KMS-11 (cell line): ENCODE measurements around the gene TMED7.
"Not testable (repeated sequence)": the region's sequence is repeated elsewhere in the genome, so short reads cannot be mapped to it uniquely, and the experiment has no call there.

Source experiments
- H2AFZ ChIP-seq: fragments of 200-600 bp; sonication (generic); 2 replicates; pipeline ENCODE4 v1.6.1; 2016; ENCODE audit warnings: antibody characterized with exemption, mixed run types, low read depth
- H3K27ac ChIP-seq: fragments of 200-600 bp; sonication (generic); 2 replicates; pipeline ENCODE4 v1.6.1; 2016; ENCODE audit warnings: mild to moderate bottlenecking, mixed run types
- H3K27me3 ChIP-seq: fragments of 200-600 bp; sonication (generic); 2 replicates; pipeline ENCODE4 v1.6.1; 2017; ENCODE audit warnings: mild to moderate bottlenecking, low read depth, mixed run types, moderate library complexity; ENCODE audit not compliant: insufficient read depth
- H3K36me3 ChIP-seq: fragments of 200-600 bp; sonication (generic); 2 replicates; pipeline ENCODE4 v1.6.1; 2017; ENCODE audit warnings: mild to moderate bottlenecking, mixed run types; ENCODE audit not compliant: insufficient read depth
- H3K4me1 ChIP-seq: fragments of 200-600 bp; sonication (generic); 2 replicates; pipeline ENCODE4 v1.6.1; 2016; ENCODE audit warnings: mild to moderate bottlenecking, low read depth, mixed run types; ENCODE audit not compliant: poor library complexity, severe bottlenecking
- H3K4me2 ChIP-seq: fragments of 200-600 bp; sonication (generic); 2 replicates; pipeline ENCODE4 v1.7.0; 2016; ENCODE audit warnings: mild to moderate bottlenecking, mixed run types
- H3K4me3 ChIP-seq: fragments of 200-600 bp; sonication (generic); IDR thresholded peaks from 2 replicates; pipeline ENCODE4 v1.6.1; 2017; ENCODE audit warnings: low read depth, low read length, mixed read lengths; ENCODE audit not compliant: insufficient read depth
- H3K79me2 ChIP-seq: fragments of 200-600 bp; sonication (generic); 2 replicates; pipeline ENCODE4 v1.6.1; 2016; ENCODE audit warnings: low read depth, mixed run types; ENCODE audit not compliant: insufficient read depth
- H3K9ac ChIP-seq: fragments of 200-600 bp; sonication (generic); 2 replicates; pipeline ENCODE4 v1.6.1; 2016; ENCODE audit warnings: mild to moderate bottlenecking, mixed run types
- H4K20me1 ChIP-seq: fragments of 200-600 bp; sonication (generic); 2 replicates; pipeline ENCODE4 v1.6.1; 2016; ENCODE audit warnings: mild to moderate bottlenecking, mixed run types; ENCODE audit not compliant: insufficient read depth
- CTCF ChIP-seq: fragments of 200-600 bp; sonication (generic); conservative IDR thresholded peaks from 2 replicates; pipeline ENCODE4 v1.6.1; 2017; ENCODE audit warnings: low read depth, mild to moderate bottlenecking, antibody characterized with exemption, low read length, moderate library complexity, mixed read lengths

The TMED7 gene

GRCh38 chr5:115656404-115656803 lies 30.6 kb upstream of the TMED7 start:
- H2AFZ ChIP-seq: no peak overlapping the region
- no peak overlapping the region for H3K4me2 ChIP-seq
- H3K36me3 ChIP-seq: no peaks in the 10 kb centered on the region
- H3K27ac ChIP-seq: no peak overlapping the region
- no peak overlapping the region for H3K4me3 ChIP-seq
- TF ChIP-seq CTCF: no peak
- no peaks in the 10 kb centered on the region for H3K4me1 ChIP-seq
- H3K27me3 ChIP-seq: no peaks in the 10 kb centered on the region
- no peak overlapping the region for H3K9ac ChIP-seq
- no peaks in the 10 kb centered on the region for H3K79me2 ChIP-seq
- no peaks in the 10 kb centered on the region for H4K20me1 ChIP-seq

- Histone ChIP-seq H3K79me2 (no peaks in the 10 kb centered on the region), H2AFZ (no peak overlapping the region), H3K9ac (no peak overlapping the region), H3K4me3 (no peak overlapping the region), H3K4me2 (no peak overlapping the region), H3K27ac (no peak overlapping the region), H3K27me3 (no peaks in the 10 kb centered on the region), H3K36me3 (no peaks in the 10 kb centered on the region), H4K20me1 (no peaks in the 10 kb centered on the region), H3K4me1 (no peaks in the 10 kb centered on the region)
- TF ChIP-seq CTCF: no peak
Measured at GRCh38 chr5:115655994-115656393, 30.2 kb upstream of the TMED7 start.

GRCh38 chr5:115649541-115649940 lies 23.7 kb upstream of the TMED7 start:
- Histone ChIP-seq H3K4me3 (no peak overlapping the region), H3K4me1 (no peaks in the 10 kb centered on the region), H3K4me2 (no peak overlapping the region), H2AFZ (no peak overlapping the region), H3K27ac (no peak overlapping the region), H3K36me3 (no peaks in the 10 kb centered on the region), H3K9ac (no peak overlapping the region), H3K79me2 (no peaks in the 10 kb centered on the region), H3K27me3 (no peaks in the 10 kb centered on the region), H4K20me1 (no peaks in the 10 kb centered on the region)
- TF ChIP-seq CTCF: no peak

- no peak overlapping the region for H3K27ac ChIP-seq
- H3K4me1 ChIP-seq: no peaks in the 10 kb centered on the region
- H3K27me3 ChIP-seq: no peaks in the 10 kb centered on the region
- no peak overlapping the region for H3K9ac ChIP-seq
- no peaks in the 10 kb centered on the region for H4K20me1 ChIP-seq
- H3K4me2 ChIP-seq: no peak overlapping the region
- H3K36me3 ChIP-seq: no peaks in the 10 kb centered on the region
- no peak for TF ChIP-seq CTCF
- H3K4me3 ChIP-seq: no peak overlapping the region
- no peak overlapping the region for H2AFZ ChIP-seq
- H3K79me2 ChIP-seq: no peaks in the 10 kb centered on the region
Measured at GRCh38 chr5:115648056-115648455, 22.2 kb upstream of the TMED7 start.

GRCh38 chr5:115645386-115645785 lies 19.6 kb upstream of the TMED7 start:
- H3K36me3 ChIP-seq, H3K27me3 ChIP-seq, H3K9ac ChIP-seq, H3K4me2 ChIP-seq, H3K79me2 ChIP-seq, H2AFZ ChIP-seq, H3K4me3 ChIP-seq, H4K20me1 ChIP-seq, H3K4me1 ChIP-seq, H3K27ac ChIP-seq: not testable (repeated sequence)
